ENCODE results near the gene FARP2. TPM values are rescaled to one million over a fixed set of nuclear protein-coding genes. Genes with fewer than 3 reads are reported as not detected.
"Not testable (repeated sequence)": the region's sequence is repeated elsewhere in the genome, so short reads cannot be mapped to it uniquely, and the experiment has no call there.

FARP2 gene
- total and polyA plus RNA-seq, 4 donors, result 37.5 to 67.3 (median 52.1) TPM

- H3K4me3 ChIP-seq (ENCODE audit: low read depth, low read length), result no peak overlapping the region
- H3K27me3 ChIP-seq (ENCODE audit: control insufficient read depth, insufficient read depth, low read length), result no peaks in the 10 kb centered on the region
- no peaks in the 10 kb centered on the region for H3K9me3 ChIP-seq (ENCODE audit: control insufficient read depth, insufficient read depth, low read length)
- peaks cover 25% of the 10 kb centered on the region for H3K4me1 ChIP-seq (ENCODE audit: control insufficient read depth, insufficient read depth, low read length)
- 98% methylated on average over 3 of the region's 6 CpGs for WGBS (ENCODE audit: insufficient coverage)
- H3K27ac ChIP-seq (ENCODE audit: low read depth, low read length), result no peak overlapping the region
- DNase-seq (ENCODE audit: low read depth in 4 of 6, low spot score in 6 of 6), result no peak
- peaks cover 8% of the 10 kb centered on the region for H3K36me3 ChIP-seq (ENCODE audit: control insufficient read depth, insufficient read depth, low read length)
Measured at GRCh38 chr2:241511091-241511741, 155.1 kb downstream of the FARP2 start.

- no peak overlapping the region for H3K4me3 ChIP-seq (ENCODE audit: low read depth, low read length)
- no peak for DNase-seq (ENCODE audit: low read depth in 4 of 6, low spot score in 6 of 6)
- no peak overlapping the region for H3K27ac ChIP-seq (ENCODE audit: low read depth, low read length)
- H3K27me3 ChIP-seq (ENCODE audit: control insufficient read depth, insufficient read depth, low read length), result no peaks in the 10 kb centered on the region
- no peaks in the 10 kb centered on the region for H3K36me3 ChIP-seq (ENCODE audit: control insufficient read depth, insufficient read depth, low read length)
- no peaks in the 10 kb centered on the region for H3K9me3 ChIP-seq (ENCODE audit: control insufficient read depth, insufficient read depth, low read length)
- 65% methylated on average over 3 of the region's 5 CpGs for WGBS (ENCODE audit: insufficient coverage)
- H3K4me1 ChIP-seq (ENCODE audit: control insufficient read depth, insufficient read depth, low read length), result peaks cover 4% of the 10 kb centered on the region
Measured at GRCh38 chr2:241514553-241514952, 158.5 kb downstream of the FARP2 start.

GRCh38 chr2:241514986-241515737 lies 159.1 kb downstream of the FARP2 start:
- no peak overlapping the region for H3K27ac ChIP-seq (ENCODE audit: low read depth, low read length)
- DNase-seq (ENCODE audit: low read depth in 4 of 6, low spot score in 6 of 6), result no peak
- no peak overlapping the region for H3K4me3 ChIP-seq (ENCODE audit: low read depth, low read length)
- no peaks in the 10 kb centered on the region for H3K4me1 ChIP-seq (ENCODE audit: control insufficient read depth, insufficient read depth, low read length)
- peaks cover under 1% of the 10 kb centered on the region for H3K27me3 ChIP-seq (ENCODE audit: control insufficient read depth, insufficient read depth, low read length)
- no peaks in the 10 kb centered on the region for H3K36me3 ChIP-seq (ENCODE audit: control insufficient read depth, insufficient read depth, low read length)
- H3K9me3 ChIP-seq (ENCODE audit: control insufficient read depth, insufficient read depth, low read length), result no peaks in the 10 kb centered on the region
- WGBS (ENCODE audit: insufficient coverage), result 76% methylated on average over 2 of the region's 10 CpGs

- H3K27ac ChIP-seq (ENCODE audit: low read depth, low read length), result no peak overlapping the region
Measured at GRCh38 chr2:241516520-241516965, 160.5 kb downstream of the FARP2 start.

GRCh38 chr2:241517297-241517696 lies 161.2 kb downstream of the FARP2 start:
- Histone ChIP-seq H3K9me3 (ENCODE audit: control insufficient read depth, insufficient read depth, low read length) (no peaks in the 10 kb centered on the region), H3K27ac (ENCODE audit: low read depth, low read length) (no peak overlapping the region), H3K4me1 (ENCODE audit: control insufficient read depth, insufficient read depth, low read length) (no peaks in the 10 kb centered on the region), H3K36me3 (ENCODE audit: control insufficient read depth, insufficient read depth, low read length) (no peaks in the 10 kb centered on the region), H3K27me3 (ENCODE audit: control insufficient read depth, insufficient read depth, low read length) (peaks cover 2% of the 10 kb centered on the region), H3K4me3 (ENCODE audit: low read depth, low read length) (no peak overlapping the region)
- no peak for DNase-seq (ENCODE audit: low read depth in 4 of 6, low spot score in 6 of 6)
- WGBS (ENCODE audit: insufficient coverage), result 97% methylated on average over 6 of the region's 6 CpGs

More at GRCh38 chr2:241516520-241516965, 160.5 kb downstream of the FARP2 start:
- Histone ChIP-seq H3K36me3 (ENCODE audit: control insufficient read depth, insufficient read depth, low read length) (no peaks in the 10 kb centered on the region), H3K4me1 (ENCODE audit: control insufficient read depth, insufficient read depth, low read length) (no peaks in the 10 kb centered on the region), H3K27me3 (ENCODE audit: control insufficient read depth, insufficient read depth, low read length) (peaks cover 2% of the 10 kb centered on the region), H3K4me3 (ENCODE audit: low read depth, low read length) (no peak overlapping the region), H3K9me3 (ENCODE audit: control insufficient read depth, insufficient read depth, low read length) (no peaks in the 10 kb centered on the region)
- DNase-seq (ENCODE audit: low read depth in 4 of 6, low spot score in 6 of 6), result no peak
- 100% methylated on average over 1 of the region's 3 CpGs for WGBS (ENCODE audit: insufficient coverage)

GRCh38 chr2:241519669-241520068 lies 163.6 kb downstream of the FARP2 start:
- no peak for DNase-seq (ENCODE audit: low read depth in 4 of 6, low spot score in 6 of 6)
- H3K36me3 ChIP-seq (ENCODE audit: control insufficient read depth, insufficient read depth, low read length), result no peaks in the 10 kb centered on the region
- H3K4me3 ChIP-seq (ENCODE audit: low read depth, low read length), result no peak overlapping the region
- no peaks in the 10 kb centered on the region for H3K9me3 ChIP-seq (ENCODE audit: control insufficient read depth, insufficient read depth, low read length)
- peaks cover 2% of the 10 kb centered on the region for H3K27me3 ChIP-seq (ENCODE audit: control insufficient read depth, insufficient read depth, low read length)
- WGBS (ENCODE audit: insufficient coverage), result 76% methylated on average over 2 of the region's 11 CpGs
- no peaks in the 10 kb centered on the region for H3K4me1 ChIP-seq (ENCODE audit: control insufficient read depth, insufficient read depth, low read length)
- no peak overlapping the region for H3K27ac ChIP-seq (ENCODE audit: low read depth, low read length)

GRCh38 chr2:241522477-241522876 lies 166.4 kb downstream of the FARP2 start:
- Histone ChIP-seq H3K4me1 (ENCODE audit: control insufficient read depth, insufficient read depth, low read length) (no peaks in the 10 kb centered on the region), H3K27me3 (ENCODE audit: control insufficient read depth, insufficient read depth, low read length) (peaks cover 2% of the 10 kb centered on the region), H3K36me3 (ENCODE audit: control insufficient read depth, insufficient read depth, low read length) (no peaks in the 10 kb centered on the region), H3K9me3 (ENCODE audit: control insufficient read depth, insufficient read depth, low read length) (no peaks in the 10 kb centered on the region), H3K27ac (ENCODE audit: low read depth, low read length) (no peak overlapping the region), H3K4me3 (ENCODE audit: low read depth, low read length) (no peak overlapping the region)
- WGBS (ENCODE audit: insufficient coverage), result 63% methylated on average over 2 of the region's 5 CpGs
- DNase-seq (ENCODE audit: low read depth in 4 of 6, low spot score in 6 of 6), result no peak

GRCh38 chr2:241525818-241526780 lies 170.0 kb downstream of the FARP2 start:
- not testable (repeated sequence) for H3K4me3 ChIP-seq (ENCODE audit: low read depth, low read length); H3K27me3 ChIP-seq (ENCODE audit: control insufficient read depth, insufficient read depth, low read length); H3K4me1 ChIP-seq (ENCODE audit: control insufficient read depth, insufficient read depth, low read length); H3K27ac ChIP-seq (ENCODE audit: low read depth, low read length); H3K36me3 ChIP-seq (ENCODE audit: control insufficient read depth, insufficient read depth, low read length); DNase-seq (ENCODE audit: low read depth in 4 of 6, low spot score in 6 of 6); H3K9me3 ChIP-seq (ENCODE audit: control insufficient read depth, insufficient read depth, low read length)
- WGBS (ENCODE audit: insufficient coverage), result 87% methylated on average over 21 of the region's 31 CpGs

GRCh38 chr2:241530571-241530970 lies 174.5 kb downstream of the FARP2 start:
- 64% methylated on average over 4 of the region's 8 CpGs for WGBS (ENCODE audit: insufficient coverage)
- peaks cover 2% of the 10 kb centered on the region for H3K27me3 ChIP-seq (ENCODE audit: control insufficient read depth, insufficient read depth, low read length)
- H3K9me3 ChIP-seq (ENCODE audit: control insufficient read depth, insufficient read depth, low read length), result no peaks in the 10 kb centered on the region
- DNase-seq (ENCODE audit: low read depth in 4 of 6, low spot score in 6 of 6), result no peak
- no peak overlapping the region for H3K4me3 ChIP-seq (ENCODE audit: low read depth, low read length)
- no peaks in the 10 kb centered on the region for H3K4me1 ChIP-seq (ENCODE audit: control insufficient read depth, insufficient read depth, low read length)
- H3K36me3 ChIP-seq (ENCODE audit: control insufficient read depth, insufficient read depth, low read length), result no peaks in the 10 kb centered on the region
- H3K27ac ChIP-seq (ENCODE audit: low read depth, low read length), result no peak overlapping the region
